Endothelial cell (in vitro differentiated cells): ENCODE measurements around the gene TMEM245. TPM values are rescaled to one million over a fixed set of nuclear protein-coding genes. Genes with fewer than 3 reads are reported as not detected.
"Not testable (repeated sequence)": the region's sequence is repeated elsewhere in the genome, so short reads cannot be mapped to it uniquely, and the experiment has no call there.

ENCODE experiments used
- DNase-seq: peaks from one replicate; pipeline ENCODE4 v3.0.0; 2021; ENCODE audit warnings: low spot score
- H3K27ac Mint-ChIP-seq: one replicate; pipeline ENCODE4 v1.8.0; 2021; ENCODE audit warnings: mixed read lengths, inconsistent platforms; ENCODE audit not compliant: unreplicated experiment
- H3K27me3 Mint-ChIP-seq: one replicate; pipeline ENCODE4 v1.8.0; 2021; ENCODE audit warnings: mild to moderate bottlenecking, moderate library complexity, mixed read lengths, inconsistent platforms; ENCODE audit not compliant: unreplicated experiment
- H3K36me3 Mint-ChIP-seq: one replicate; pipeline ENCODE4 v1.8.0; 2021; ENCODE audit warnings: mild to moderate bottlenecking, low read depth, mixed read lengths, inconsistent platforms; ENCODE audit not compliant: unreplicated experiment
- H3K4me1 Mint-ChIP-seq: one replicate; pipeline ENCODE4 v1.8.0; 2021; ENCODE audit warnings: mild to moderate bottlenecking, mixed read lengths, inconsistent platforms; ENCODE audit not compliant: unreplicated experiment
- H3K4me3 Mint-ChIP-seq: one replicate; pipeline ENCODE4 v1.8.0; 2021; ENCODE audit warnings: mild to moderate bottlenecking, mixed read lengths, inconsistent platforms; ENCODE audit not compliant: unreplicated experiment
- H3K9me3 Mint-ChIP-seq: one replicate; pipeline ENCODE4 v1.8.0; 2021; ENCODE audit warnings: mixed read lengths, inconsistent platforms; ENCODE audit not compliant: unreplicated experiment
- total RNA-seq: library from RNA; stranded (reverse); fragmentation: NEBNext Ultra II Directional; extraction: Animal tissue kit (Norgen Biotek cat#: 25700); gene quantifications from one replicate; pipeline ENCODE4 v1.2.1, GENCODE V29; 2021; ENCODE audit not compliant: unreplicated experiment
- TF ChIP-seq, protein P1 (sequence below): fragments of 200-600 bp; sonication (generic); IDR thresholded peaks from one replicate; pipeline ENCODE4 v1.5.0; 2021; ENCODE audit warnings: antibody characterized with exemption; ENCODE audit not compliant: unreplicated experiment

TMEM245 gene
- total RNA-seq, 1 donor from 2014 or later = 32.6 TPM

DNA sequence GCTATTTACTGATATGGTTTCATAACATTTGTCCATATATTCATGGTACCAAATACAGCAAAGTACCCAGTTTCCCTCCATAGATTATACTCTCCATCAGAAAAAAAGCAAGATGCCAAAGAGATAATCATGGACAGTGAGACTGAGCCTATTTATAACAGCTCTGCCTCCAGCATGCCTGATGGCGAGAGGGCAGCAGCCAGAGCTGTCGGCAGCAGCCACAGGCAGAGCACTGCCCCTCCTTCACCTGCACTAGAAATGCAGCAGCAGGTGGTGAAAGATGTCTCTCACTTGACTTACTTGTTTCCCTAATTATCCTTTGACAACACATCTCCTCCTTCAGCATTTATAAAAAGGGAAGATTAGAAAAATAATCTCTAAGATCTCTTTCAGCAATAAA lies 138.9 kb downstream of the TMEM245 start:
- no peaks in the 10 kb centered on the region for H3K36me3 Mint-ChIP-seq
- TF ChIP-seq, protein P1, sequence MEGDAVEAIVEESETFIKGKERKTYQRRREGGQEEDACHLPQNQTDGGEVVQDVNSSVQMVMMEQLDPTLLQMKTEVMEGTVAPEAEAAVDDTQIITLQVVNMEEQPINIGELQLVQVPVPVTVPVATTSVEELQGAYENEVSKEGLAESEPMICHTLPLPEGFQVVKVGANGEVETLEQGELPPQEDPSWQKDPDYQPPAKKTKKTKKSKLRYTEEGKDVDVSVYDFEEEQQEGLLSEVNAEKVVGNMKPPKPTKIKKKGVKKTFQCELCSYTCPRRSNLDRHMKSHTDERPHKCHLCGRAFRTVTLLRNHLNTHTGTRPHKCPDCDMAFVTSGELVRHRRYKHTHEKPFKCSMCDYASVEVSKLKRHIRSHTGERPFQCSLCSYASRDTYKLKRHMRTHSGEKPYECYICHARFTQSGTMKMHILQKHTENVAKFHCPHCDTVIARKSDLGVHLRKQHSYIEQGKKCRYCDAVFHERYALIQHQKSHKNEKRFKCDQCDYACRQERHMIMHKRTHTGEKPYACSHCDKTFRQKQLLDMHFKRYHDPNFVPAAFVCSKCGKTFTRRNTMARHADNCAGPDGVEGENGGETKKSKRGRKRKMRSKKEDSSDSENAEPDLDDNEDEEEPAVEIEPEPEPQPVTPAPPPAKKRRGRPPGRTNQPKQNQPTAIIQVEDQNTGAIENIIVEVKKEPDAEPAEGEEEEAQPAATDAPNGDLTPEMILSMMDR = no peak
- no peaks in the 10 kb centered on the region for H3K9me3 Mint-ChIP-seq

DNA sequence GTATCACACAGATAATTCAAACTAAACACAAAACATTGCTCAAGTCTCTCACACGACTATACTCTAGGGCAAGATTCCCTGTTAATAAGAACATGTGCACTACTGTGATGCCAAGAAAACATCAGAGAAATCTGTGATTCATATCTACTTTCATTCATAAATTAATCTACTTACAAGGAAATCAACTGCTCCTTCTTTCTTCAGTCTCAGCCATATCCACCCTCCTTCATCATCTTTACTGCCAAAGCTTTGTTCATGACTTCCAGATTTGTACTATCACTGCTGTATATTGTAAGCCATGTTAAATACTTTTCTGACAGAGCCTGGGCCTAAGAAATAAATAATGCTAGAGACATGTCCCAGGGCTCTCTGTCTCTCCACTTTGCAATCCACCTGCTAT lies 141.5 kb downstream of the TMEM245 start:
- no peak overlapping the region for H3K4me3 Mint-ChIP-seq
- no peaks in the 10 kb centered on the region for H3K27me3 Mint-ChIP-seq
- TF ChIP-seq, protein P1 = no peak

More for the DNA sequence above, 138.9 kb downstream of the TMEM245 start:
- Mint-ChIP-seq H3K4me3 (no peak overlapping the region), H3K27me3 (no peaks in the 10 kb centered on the region), H3K27ac (no peak overlapping the region), H3K4me1 (no peaks in the 10 kb centered on the region)
- no peak for DNase-seq

DNA sequence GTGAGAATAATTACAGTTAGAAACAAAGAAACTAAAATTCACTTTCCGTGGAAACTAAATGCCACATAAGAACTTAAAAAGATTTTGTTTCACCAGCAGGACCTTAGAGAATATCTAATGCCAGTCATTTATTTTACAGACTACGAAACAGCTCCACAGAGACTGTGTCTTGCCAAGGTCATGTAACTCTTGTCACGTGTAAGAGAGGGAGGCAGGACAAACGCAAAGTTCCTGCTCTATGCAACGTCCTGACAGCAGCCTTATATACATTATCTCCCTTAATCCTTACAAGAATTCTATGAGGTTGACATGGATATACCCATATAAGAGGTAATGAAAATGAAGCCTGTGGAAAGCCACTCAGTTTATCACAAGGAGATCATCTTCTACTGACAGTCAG lies 145.9 kb downstream of the TMEM245 start:
- no peak overlapping the region for H3K27ac Mint-ChIP-seq
- TF ChIP-seq, protein P1 = no peak
- peaks cover 13% of the 10 kb centered on the region for H3K36me3 Mint-ChIP-seq
- H3K27me3 Mint-ChIP-seq = no peaks in the 10 kb centered on the region
- no peaks in the 10 kb centered on the region for H3K4me1 Mint-ChIP-seq
- no peaks in the 10 kb centered on the region for H3K9me3 Mint-ChIP-seq
- no peak for DNase-seq
- no peak overlapping the region for H3K4me3 Mint-ChIP-seq

More for the DNA sequence above, 141.5 kb downstream of the TMEM245 start:
- no peak for DNase-seq
- Mint-ChIP-seq H3K36me3 (no peaks in the 10 kb centered on the region), H3K9me3 (no peaks in the 10 kb centered on the region), H3K27ac (no peak overlapping the region), H3K4me1 (no peaks in the 10 kb centered on the region)

DNA sequence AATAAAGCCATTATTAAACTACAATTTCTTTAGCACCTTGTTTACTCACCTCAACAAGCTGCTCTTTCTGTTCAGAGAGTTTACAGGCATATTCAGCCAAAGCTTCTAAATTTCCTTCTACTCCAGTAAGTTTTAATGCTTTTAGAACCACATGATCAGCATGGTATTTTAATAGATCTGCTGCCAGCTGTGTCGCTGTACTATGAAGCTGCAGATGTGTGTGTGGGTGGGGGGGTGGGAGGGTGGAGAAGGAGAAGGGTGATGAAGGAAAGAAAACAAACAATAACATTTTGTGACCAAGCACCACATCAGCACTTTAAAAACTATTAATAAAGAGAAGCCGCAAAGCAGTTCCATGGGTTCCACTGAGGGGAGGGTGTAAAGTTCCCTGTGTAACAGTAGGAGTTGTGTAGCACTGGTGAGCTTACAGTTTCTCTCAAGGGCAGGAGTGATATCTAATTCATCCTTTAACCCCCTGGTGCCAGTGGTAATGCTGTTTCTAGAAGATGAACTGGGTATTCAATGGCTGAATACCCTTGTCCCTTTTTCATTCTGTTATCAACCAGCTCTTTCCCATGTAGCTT lies 147.0 kb downstream of the TMEM245 start:
- no peak overlapping the region for H3K4me3 Mint-ChIP-seq
- DNase-seq = no peak

DNA sequence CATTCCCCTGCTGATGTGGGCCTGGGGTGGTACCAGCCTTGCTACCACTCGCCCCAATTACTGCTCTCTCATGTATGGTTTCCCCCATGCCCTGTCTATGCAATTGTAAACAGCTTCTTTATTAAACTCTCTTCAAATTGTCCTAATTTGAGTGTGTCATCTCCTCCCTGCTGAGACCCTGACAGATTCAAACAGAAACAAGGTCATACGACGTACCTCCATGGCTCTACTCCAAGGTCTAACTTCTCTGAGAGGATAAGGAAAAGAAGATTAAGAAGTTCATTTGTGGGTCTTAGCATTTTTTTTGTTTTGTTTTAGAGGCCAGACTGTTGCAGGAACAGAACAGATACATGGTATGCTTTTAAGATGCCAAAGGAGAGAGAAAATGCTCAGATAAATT lies 147.6 kb downstream of the TMEM245 start:
- no peak overlapping the region for H3K4me3 Mint-ChIP-seq
- H3K4me1 Mint-ChIP-seq = no peaks in the 10 kb centered on the region
- DNase-seq = no peak
- peaks cover 13% of the 10 kb centered on the region for H3K36me3 Mint-ChIP-seq
- no peak overlapping the region for H3K27ac Mint-ChIP-seq
- TF ChIP-seq, protein P1 = no peak
- H3K9me3 Mint-ChIP-seq = no peaks in the 10 kb centered on the region
- H3K27me3 Mint-ChIP-seq = no peaks in the 10 kb centered on the region

More for the DNA sequence above, 147.0 kb downstream of the TMEM245 start:
- H3K4me1 Mint-ChIP-seq = no peaks in the 10 kb centered on the region
- no peaks in the 10 kb centered on the region for H3K27me3 Mint-ChIP-seq
- peaks cover 13% of the 10 kb centered on the region for H3K36me3 Mint-ChIP-seq
- H3K27ac Mint-ChIP-seq = no peak overlapping the region
- no peaks in the 10 kb centered on the region for H3K9me3 Mint-ChIP-seq
- TF ChIP-seq, protein P1 = no peak

DNA sequence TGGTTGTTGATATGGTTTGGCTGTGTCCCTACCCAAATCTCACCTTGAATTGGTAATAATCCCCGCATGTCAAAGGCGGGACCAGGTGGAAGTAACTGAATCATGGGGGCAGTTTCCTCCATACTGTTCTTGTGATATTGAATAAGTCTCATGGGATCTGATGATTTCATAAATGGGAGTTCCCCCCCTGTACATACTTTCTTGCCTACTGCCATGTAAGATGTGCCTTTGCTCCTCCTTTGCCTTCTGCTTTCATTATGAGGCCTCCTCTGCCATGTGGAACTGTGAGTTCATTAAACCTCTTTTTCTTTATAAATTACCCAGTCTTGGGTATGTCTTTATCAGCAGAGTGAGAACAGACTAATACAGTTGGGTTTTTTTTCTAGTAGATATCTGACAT lies 148.4 kb downstream of the TMEM245 start:
- H3K27ac Mint-ChIP-seq, H3K4me1 Mint-ChIP-seq, H3K27me3 Mint-ChIP-seq, DNase-seq, H3K9me3 Mint-ChIP-seq, H3K4me3 Mint-ChIP-seq: not testable (repeated sequence)
- peaks cover 13% of the 10 kb centered on the region for H3K36me3 Mint-ChIP-seq
